ENCODE measurements around the gene SH3RF3. TPM values are rescaled to one million over a fixed set of nuclear protein-coding genes. Genes with fewer than 3 reads are reported as not detected.

The SH3RF3 gene
- total RNA-seq, 4 donors from 2014 or later, result 5.3 to 10.0 (median 8.0) TPM

- TF ChIP-seq, protein P1, sequence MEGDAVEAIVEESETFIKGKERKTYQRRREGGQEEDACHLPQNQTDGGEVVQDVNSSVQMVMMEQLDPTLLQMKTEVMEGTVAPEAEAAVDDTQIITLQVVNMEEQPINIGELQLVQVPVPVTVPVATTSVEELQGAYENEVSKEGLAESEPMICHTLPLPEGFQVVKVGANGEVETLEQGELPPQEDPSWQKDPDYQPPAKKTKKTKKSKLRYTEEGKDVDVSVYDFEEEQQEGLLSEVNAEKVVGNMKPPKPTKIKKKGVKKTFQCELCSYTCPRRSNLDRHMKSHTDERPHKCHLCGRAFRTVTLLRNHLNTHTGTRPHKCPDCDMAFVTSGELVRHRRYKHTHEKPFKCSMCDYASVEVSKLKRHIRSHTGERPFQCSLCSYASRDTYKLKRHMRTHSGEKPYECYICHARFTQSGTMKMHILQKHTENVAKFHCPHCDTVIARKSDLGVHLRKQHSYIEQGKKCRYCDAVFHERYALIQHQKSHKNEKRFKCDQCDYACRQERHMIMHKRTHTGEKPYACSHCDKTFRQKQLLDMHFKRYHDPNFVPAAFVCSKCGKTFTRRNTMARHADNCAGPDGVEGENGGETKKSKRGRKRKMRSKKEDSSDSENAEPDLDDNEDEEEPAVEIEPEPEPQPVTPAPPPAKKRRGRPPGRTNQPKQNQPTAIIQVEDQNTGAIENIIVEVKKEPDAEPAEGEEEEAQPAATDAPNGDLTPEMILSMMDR (IDR thresholded peaks at IDR 0.05; ENCODE audit: low read depth), result no peak
These were observed 394.7 kb downstream of the SH3RF3 start for GRCh38 chr2:109523536-109524361.

- TF ChIP-seq, protein P1 (IDR thresholded peaks at IDR 0.05; ENCODE audit: low read depth), result no peak
These were observed 396.8 kb downstream of the SH3RF3 start for GRCh38 chr2:109525836-109526235.

- TF ChIP-seq, protein P1 (IDR thresholded peaks at IDR 0.05; ENCODE audit: low read depth), result no peak
These were observed 397.5 kb downstream of the SH3RF3 start for GRCh38 chr2:109526442-109526970.

GRCh38 chr2:109527079-109527478 lies 398.1 kb downstream of the SH3RF3 start:
- TF ChIP-seq, protein P1 (IDR thresholded peaks at IDR 0.05; ENCODE audit: low read depth), result no peak

GRCh38 chr2:109527846-109528705 lies 399.1 kb downstream of the SH3RF3 start:
- TF ChIP-seq, protein P1 (IDR thresholded peaks at IDR 0.05; ENCODE audit: low read depth), result no peak

DNA sequence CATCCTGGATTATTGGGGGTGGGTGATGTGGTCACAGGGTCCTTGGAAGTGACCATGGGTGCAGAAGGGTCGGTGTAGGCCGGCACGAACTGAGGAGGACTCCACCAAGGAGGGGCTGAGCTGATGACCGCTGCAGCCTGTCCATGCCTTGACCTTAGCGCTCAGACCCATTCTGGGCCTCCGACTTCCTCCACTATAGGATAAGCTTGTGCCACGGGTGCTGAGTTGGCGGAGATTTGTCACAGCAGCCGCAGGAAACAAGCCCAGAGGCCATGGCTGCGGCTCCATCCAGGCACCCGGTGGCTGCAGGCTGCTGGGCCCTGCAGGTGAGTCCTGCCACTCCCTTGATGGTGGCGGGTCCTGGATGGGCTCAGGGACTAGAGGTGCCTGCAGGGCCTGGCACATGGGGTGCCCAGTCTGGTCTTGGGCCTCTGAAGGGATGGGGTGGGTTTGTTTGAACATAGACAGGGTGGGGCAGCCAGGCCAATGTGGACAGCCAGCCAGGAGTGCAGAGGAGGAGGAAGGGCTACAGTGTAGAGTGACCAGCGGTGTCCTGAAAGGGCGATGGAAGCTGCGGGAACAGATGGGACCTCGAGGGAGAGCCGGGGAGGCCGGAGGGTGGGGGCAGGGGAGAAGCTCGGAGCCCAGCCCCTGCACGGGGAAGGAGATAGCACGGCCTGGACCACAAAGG lies 400.0 kb downstream of the SH3RF3 start:
- TF ChIP-seq, protein P1 (IDR thresholded peaks at IDR 0.05; ENCODE audit: low read depth), result no peak
